Suprapubic skin (tissue), 4 donors: ENCODE results near the gene PCSK4. TPM values are rescaled to one million over a fixed set of nuclear protein-coding genes. Genes with fewer than 3 reads are reported as not detected.
"Not testable (repeated sequence)": the region's sequence is repeated elsewhere in the genome, so short reads cannot be mapped to it uniquely, and the experiment has no call there.

Experiments
- DNase-seq, 2 donors: peaks; one replicate each; pipeline ENCODE4 v3.0.0-alpha.2; 2019; ENCODE audit warnings: low spot score in 2 of 2
- H3K27ac ChIP-seq: fragments of 200-600 bp; sonication (generic); one replicate; pipeline ENCODE4 v1.5.1; 2019
- H3K27me3 ChIP-seq: fragments of 200-600 bp; sonication (generic); one replicate; pipeline ENCODE4 v1.5.1; 2019
- H3K36me3 ChIP-seq: fragments of 200-600 bp; sonication (generic); one replicate; pipeline ENCODE4 v1.5.1; 2019
- H3K4me1 ChIP-seq: fragments of 200-600 bp; sonication (generic); one replicate; pipeline ENCODE4 v1.5.1; 2019
- H3K4me3 ChIP-seq: fragments of 200-600 bp; sonication (generic); one replicate; pipeline ENCODE4 v1.5.1; 2019; ENCODE audit warnings: mild to moderate bottlenecking
- H3K9me3 ChIP-seq: fragments of 200-600 bp; sonication (generic); one replicate; pipeline ENCODE4 v1.5.1; 2019
- CTCF ChIP-seq, 2 donors: fragments of 200-600 bp in 1 of 2; fragments of 450-650 bp in 1 of 2; sonication (generic) in 1 of 2; IDR thresholded peaks; one replicate each; pipeline ENCODE4 v1.5.1; 2016 to 2019; ENCODE audit warnings: antibody characterized with exemption in 2 of 2, mild to moderate bottlenecking in 1 of 2, moderate library complexity in 1 of 2
- EP300 ChIP-seq: sonication (generic); formaldehyde crosslinking; IDR thresholded peaks from one replicate; pipeline ENCODE4 v1.6.1; 2017; ENCODE audit warnings: antibody characterized with exemption
- POLR2A ChIP-seq, 2 donors: fragments of 450-650 bp; IDR thresholded peaks; one replicate each; pipeline ENCODE4 v1.6.1; 2017; ENCODE audit warnings: antibody characterized with exemption in 2 of 2, mild to moderate bottlenecking in 2 of 2, moderate library complexity in 2 of 2
- POLR2AphosphoS5 ChIP-seq, 3 donors: sonication (generic); formaldehyde crosslinking; IDR thresholded peaks; one replicate each; pipeline ENCODE4 v1.6.1; 2017; ENCODE audit warnings: antibody characterized with exemption in 3 of 3
- WGBS: methylation state at CpG from one replicate; pipeline ENCODE4 v1.1.5; 2018; 5-methylcytosine and 5-hydroxymethylcytosine counted together
- total RNA-seq, 4 donors: library from RNA; depleted of rRNA; stranded (reverse); fragments of >200 nt; gene quantifications; one replicate each; pipeline ENCODE4 v1.1.0, GENCODE V29; 2016

The PCSK4 gene
- total RNA-seq, result 1 to 10 TPM; 1.4 to 6.6 (median 3.8) TPM

- H3K4me1 ChIP-seq, result peaks cover 21% of the 10 kb centered on the region
- H3K27ac ChIP-seq, result peak within 1 kb of the TSS; percentile 42
- TF ChIP-seq POLR2AphosphoS5 (IDR thresholded peaks at IDR 0.05), result peak in 2 of 3 donors; percentile 55 to 57
- no peak for TF ChIP-seq EP300
- H3K4me3 ChIP-seq, result peak within 1 kb of the TSS; percentile 59
- no peaks in the 10 kb centered on the region for H3K9me3 ChIP-seq
- H3K27me3 ChIP-seq, result no peaks in the 10 kb centered on the region
- WGBS, result 2% methylated on average over 35 of the region's 74 CpGs
- DNase-seq, result peak; percentile 100
- no peaks in the 10 kb centered on the region for H3K36me3 ChIP-seq
Observed at GRCh38 chr19:1490311-1491113, at the start of gene PCSK4. PCSK4 (minus strand) TSS chr19:1490350; CDS start chr19:1490346, 4 bp downstream.

DNA sequence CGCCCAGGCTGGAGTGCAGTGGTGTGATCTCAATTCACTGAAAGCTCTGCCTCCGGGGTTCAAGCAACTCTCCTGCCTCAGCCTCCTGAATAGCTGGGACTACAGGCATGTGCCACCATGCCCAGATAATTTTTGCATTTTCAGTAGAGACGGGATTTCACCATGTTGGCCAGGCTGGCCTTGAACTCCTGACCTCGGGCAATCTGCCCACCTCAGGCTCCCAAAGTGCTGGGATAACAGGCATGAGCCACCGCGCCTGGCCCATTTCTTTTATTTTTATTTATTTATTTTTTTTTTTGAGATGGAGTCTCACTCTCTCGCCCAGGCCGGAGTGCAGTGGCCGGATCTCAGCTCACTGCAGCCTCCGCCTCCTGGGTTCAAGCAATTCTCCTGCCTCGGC is 49.6 kb upstream of the PCSK4 start:
- not testable (repeated sequence) for H3K4me1 ChIP-seq, H3K9me3 ChIP-seq, H3K4me3 ChIP-seq, DNase-seq, H3K27ac ChIP-seq, H3K36me3 ChIP-seq
- WGBS, result 92% methylated on average over 11 of the region's 11 CpGs
- H3K27me3 ChIP-seq, result peaks cover 30% of the 10 kb centered on the region

DNA sequence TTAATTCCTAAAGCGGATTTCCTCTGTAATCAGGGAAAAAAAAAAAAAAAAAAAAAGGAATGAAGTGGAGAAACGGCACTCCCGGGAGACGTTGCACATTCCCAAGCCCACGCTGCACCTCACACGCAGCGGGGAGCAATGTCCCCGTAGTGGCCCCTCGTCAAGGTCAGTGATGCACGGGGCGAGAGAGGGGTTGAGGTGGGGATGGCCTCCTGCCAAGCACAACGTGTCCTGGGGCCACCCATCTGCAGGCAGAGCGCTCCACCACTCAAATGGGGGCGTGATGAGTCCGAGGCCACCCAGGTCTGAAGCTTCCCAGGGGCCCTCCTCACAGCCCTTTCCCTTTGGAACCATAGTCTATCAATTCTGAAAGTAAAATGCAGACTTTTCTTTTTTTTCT is 48.8 kb upstream of the PCSK4 start:
- H3K4me1 ChIP-seq, result peaks cover 6% of the 10 kb centered on the region
- 25% methylated on average over 15 of the region's 15 CpGs for WGBS
- H3K27ac ChIP-seq, result no peak overlapping the region
- DNase-seq, result no peak
- H3K36me3 ChIP-seq, result no peaks in the 10 kb centered on the region
- peaks cover 31% of the 10 kb centered on the region for H3K27me3 ChIP-seq
- H3K4me3 ChIP-seq, result no peak overlapping the region
- TF ChIP-seq EP300, result no peak
- no peak for TF ChIP-seq POLR2A (IDR thresholded peaks at IDR 0.05)
- TF ChIP-seq CTCF (IDR thresholded peaks at IDR 0.05), result no peak
- TF ChIP-seq POLR2AphosphoS5 (IDR thresholded peaks at IDR 0.05), result no peak
- no peaks in the 10 kb centered on the region for H3K9me3 ChIP-seq

DNA sequence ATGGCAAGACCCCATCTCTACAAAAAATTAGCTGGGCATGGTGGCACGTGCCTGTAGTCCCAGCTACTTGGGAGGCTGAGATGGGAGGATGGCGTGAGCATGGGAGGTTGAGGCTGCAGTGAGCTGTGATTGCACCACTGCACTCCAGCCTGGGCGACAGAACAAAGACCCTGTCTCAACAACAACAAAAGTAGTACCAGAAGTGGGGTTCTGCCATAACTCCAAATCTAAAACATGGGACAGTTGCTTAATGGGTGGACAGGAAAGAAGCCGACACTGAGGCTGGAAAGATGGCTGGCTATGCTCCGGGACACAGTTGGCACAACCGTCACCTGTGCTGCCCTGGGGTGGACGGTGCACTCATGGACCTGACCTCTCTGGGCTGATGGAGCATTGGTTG is 45.5 kb upstream of the PCSK4 start:
- H3K4me3 ChIP-seq, DNase-seq, H3K9me3 ChIP-seq, H3K4me1 ChIP-seq, H3K27ac ChIP-seq, H3K36me3 ChIP-seq: not testable (repeated sequence)
- 99% methylated on average over 7 of the region's 7 CpGs for WGBS
- peaks cover 55% of the 10 kb centered on the region for H3K27me3 ChIP-seq

- DNase-seq, result no peak
- no peak for TF ChIP-seq POLR2A (IDR thresholded peaks at IDR 0.05)
- no peak for TF ChIP-seq CTCF (IDR thresholded peaks at IDR 0.05)
- no peak for TF ChIP-seq POLR2AphosphoS5 (IDR thresholded peaks at IDR 0.05)
- TF ChIP-seq EP300, result no peak
- Histone ChIP-seq H3K36me3 (no peaks in the 10 kb centered on the region), H3K4me3 (no peak overlapping the region), H3K9me3 (no peaks in the 10 kb centered on the region), H3K4me1 (peaks cover 6% of the 10 kb centered on the region), H3K27me3 (peaks cover 53% of the 10 kb centered on the region), H3K27ac (no peak overlapping the region)
- 89% methylated on average over 8 of the region's 14 CpGs for WGBS
Observed at GRCh38 chr19:1534972-1535371, 44.8 kb upstream of the PCSK4 start.

GRCh38 chr19:1533510-1534150 is 43.5 kb upstream of the PCSK4 start:
- no peak for TF ChIP-seq EP300
- TF ChIP-seq POLR2A (IDR thresholded peaks at IDR 0.05), result no peak
- no peak for TF ChIP-seq CTCF (IDR thresholded peaks at IDR 0.05)
- no peak for TF ChIP-seq POLR2AphosphoS5 (IDR thresholded peaks at IDR 0.05)
- Histone ChIP-seq H3K4me1 (peaks cover under 1% of the 10 kb centered on the region), H3K36me3 (no peaks in the 10 kb centered on the region), H3K27ac (no peak overlapping the region), H3K27me3 (peaks cover 61% of the 10 kb centered on the region), H3K9me3 (no peaks in the 10 kb centered on the region), H3K4me3 (no peak overlapping the region)
- 83% methylated on average over 12 of the region's 23 CpGs for WGBS
- no peak for DNase-seq
